CD4-positive, alpha-beta T cell treated with Interleukin-17A for 1 hour (primary cell): ENCODE data around the gene CSTB.

Source experiments
- DNase-seq: peaks from one replicate; pipeline ENCODE4 v3.0.0-alpha.2; 2020

Gene CSTB

GRCh38 chr21:43726686-43727518 is 49.2 kb downstream of the CSTB start:
- no peak for DNase-seq
